ENCODE results near the gene KLHL10. TPM values are rescaled to one million over a fixed set of nuclear protein-coding genes. Genes with fewer than 3 reads are reported as not detected.

KLHL10 gene
- total RNA-seq, 4 donors from 2014 or later = 0.57 TPM; not detected in 3

GRCh38 chr17:41863074-41863848 lies 25.6 kb downstream of the KLHL10 start:
- no peaks in the 10 kb centered on the region for H3K27me3 ChIP-seq
- 62% methylated on average over 14 to 17 of the region's 18 CpGs for WGBS, 2 donors
- peak overlapping the region in 2 of 4 donors; percentile 93 to 100 for H3K4me3 ChIP-seq
- no peak for DNase-seq
- peaks cover 18 to 50% (median 24%) of the 10 kb centered on the region in 3 donors for H3K4me1 ChIP-seq
- TF ChIP-seq CTCF (IDR thresholded peaks at IDR 0.05) = no peak
- no peak for TF ChIP-seq POLR2A (IDR thresholded peaks at IDR 0.05)
- H3K27ac ChIP-seq = no peak overlapping the region
- intact Hi-C loops (cut with DNase I) = no loop called here
- H3K36me3 ChIP-seq = peaks cover 4 to 20% (median 7%) of the 10 kb centered on the region in 3 donors
- H3K9me3 ChIP-seq = no peaks in the 10 kb centered on the region

- H3K27ac ChIP-seq = peak overlapping the region; percentile 92 to 97 (median 95)
Observed at GRCh38 chr17:41864498-41864835, 26.8 kb downstream of the KLHL10 start.

GRCh38 chr17:41864836-41865595 lies 27.4 kb downstream of the KLHL10 start, which contains the start of gene KLHL11:
TSS of gene KLHL11 (minus strand) at chr17:41865423. CDS start at chr17:41865370, 53 bp downstream.
- DNase-seq = peak; percentile 38
- peaks cover 7 to 36% (median 7%) of the 10 kb centered on the region in 3 donors for H3K36me3 ChIP-seq
- peak within 1 kb of the TSS; percentile 92 to 97 (median 95) for H3K27ac ChIP-seq
- H3K9me3 ChIP-seq = no peaks in the 10 kb centered on the region
- intact Hi-C loops (cut with DNase I) = no loop called here
- no peaks in the 10 kb centered on the region for H3K27me3 ChIP-seq
- H3K4me3 ChIP-seq = peak within 1 kb of the TSS; percentile 70 to 100 (median 94)
- WGBS, 2 donors = 0% methylated on average over 4 of the region's 90 CpGs; no CpG with 5 or more reads in 1 of the 2 donors
- TF ChIP-seq CTCF (IDR thresholded peaks at IDR 0.05) (peak in 1 of 6 experiments; percentile 25), POLR2A (IDR thresholded peaks at IDR 0.05) (peak in 2 of 4 donors; percentile 87 to 91)
- H3K4me1 ChIP-seq = peaks cover 18 to 63% (median 24%) of the 10 kb centered on the region in 3 donors

More at GRCh38 chr17:41864498-41864835, 26.8 kb downstream of the KLHL10 start:
- Histone ChIP-seq H3K36me3 (peaks cover 7 to 30% (median 7%) of the 10 kb centered on the region in 3 donors), H3K4me1 (peaks cover 18 to 57% (median 24%) of the 10 kb centered on the region in 3 donors), H3K9me3 (no peaks in the 10 kb centered on the region), H3K4me3 (peak overlapping the region; percentile 70 to 100 (median 94)), H3K27me3 (no peaks in the 10 kb centered on the region)
- intact Hi-C loops (cut with DNase I) = no loop called here
- WGBS, 2 donors = 0% methylated on average over 11 to 12 of the region's 25 CpGs
- TF ChIP-seq POLR2A (IDR thresholded peaks at IDR 0.05) (no peak), CTCF (IDR thresholded peaks at IDR 0.05) (no peak)
- DNase-seq = no peak

GRCh38 chr17:41865596-41865893 lies 27.9 kb downstream of the KLHL10 start:
- no peak for DNase-seq
- peaks cover 7 to 41% (median 7%) of the 10 kb centered on the region in 3 donors for H3K36me3 ChIP-seq
- 0% methylated on average over 2 to 10 of the region's 10 CpGs for WGBS, 2 donors
- no peaks in the 10 kb centered on the region for H3K27me3 ChIP-seq
- no peaks in the 10 kb centered on the region for H3K9me3 ChIP-seq
- H3K27ac ChIP-seq = peak overlapping the region; percentile 92 to 97 (median 95)
- peak overlapping the region; percentile 70 to 100 (median 94) for H3K4me3 ChIP-seq
- TF ChIP-seq POLR2A (IDR thresholded peaks at IDR 0.05) (no peak), CTCF (IDR thresholded peaks at IDR 0.05) (peak in 1 of 6 experiments; percentile 2)
- H3K4me1 ChIP-seq = peaks cover 18 to 58% (median 24%) of the 10 kb centered on the region in 3 donors
- intact Hi-C loops (cut with DNase I) = no loop called here

- H3K4me3 ChIP-seq = no peak overlapping the region
- intact Hi-C loops (cut with DNase I) = no loop called here
- TF ChIP-seq POLR2A (IDR thresholded peaks at IDR 0.05) = no peak
- no peak for TF ChIP-seq CTCF (IDR thresholded peaks at IDR 0.05)
- H3K4me1 ChIP-seq = peaks cover 9 to 27% (median 11%) of the 10 kb centered on the region in 3 donors
- H3K9me3 ChIP-seq = no peaks in the 10 kb centered on the region
- DNase-seq = no peak
- WGBS, 2 donors = 69 to 72% methylated on average over 3 of the region's 3 CpGs
- H3K27me3 ChIP-seq = no peaks in the 10 kb centered on the region
- H3K27ac ChIP-seq = peak overlapping the region in 2 of 4 donors; percentile 7 to 43
- peaks cover 20 to 71% (median 27%) of the 10 kb centered on the region in 3 donors for H3K36me3 ChIP-seq
Observed at GRCh38 chr17:41868568-41868967, 30.9 kb downstream of the KLHL10 start.

Measured in esophagus squamous epithelium (tissue), 5 donors.